B cell (primary cell): ENCODE data around the gene EFCAB8. TPM values are rescaled to one million over a fixed set of nuclear protein-coding genes. Genes with fewer than 3 reads are reported as not detected.

Experiments
- ATAC-seq: fragments of 200-7000 bp; cut with Tn5 transposase; one replicate; pipeline ENCODE4 v1.10.0; 2021; ENCODE audit warnings: low read depth, mild to moderate bottlenecking, moderate number of reproducible peaks, moderate library complexity
- CTCF ChIA-PET: fragments of 350-600 bp; sonication (Branson Sonifier 250); formaldehyde crosslinking; loops from one replicate; lab custom pipeline; 2021; ENCODE audit warnings: antibody characterized with exemption, inconsistent platforms; lab: Charles Lee
- POLR2A ChIA-PET: fragments of 350-600 bp; sonication (Branson Sonifier 250); formaldehyde crosslinking; loops from one replicate; lab custom pipeline; 2021; ENCODE audit warnings: antibody characterized with exemption; lab: Charles Lee
- DNase-seq: peaks from one replicate; pipeline ENCODE4 v3.0.0; 2013
- H2AFZ ChIP-seq: 2 replicates; pipeline ENCODE4 v1.6.1; 2012; ENCODE audit warnings: mild to moderate bottlenecking, low read depth, low read length; ENCODE audit not compliant: insufficient read depth, poor library complexity, severe bottlenecking
- H3K27ac ChIP-seq, 2 donors: 1 replicate in 1 of 2; 2 replicates in 1 of 2; pipeline ENCODE4 v1.5.1; 2012 to 2013; ENCODE audit warnings: low read length in 2 of 2, mild to moderate bottlenecking in 2 of 2, moderate library complexity in 1 of 2
- H3K27me3 ChIP-seq, 4 experiments: fragments of 200-600 bp in 1 of 4; sonication (generic) in 1 of 4; replicated peaks in 1 of 4; 1 replicate in 2 of 4; 2 replicates in 2 of 4; pipeline versions ENCODE4 v1.6.1 to v1.7.0; 2013 to 2016; ENCODE audit warnings: low read length in 3 of 4, mild to moderate bottlenecking in 2 of 4, mixed read lengths in 1 of 4, moderate library complexity in 1 of 4; ENCODE audit not compliant: insufficient read depth in 4 of 4, control insufficient read depth in 3 of 4; ENCODE audit errors: control extremely low read depth in 1 of 4
- H3K36me3 ChIP-seq, 2 experiments: replicated peaks in 1 of 2; 1 replicate in 1 of 2; 2 replicates in 1 of 2; pipeline versions ENCODE4 v1.6.1 to v1.7.1; 2013; ENCODE audit warnings: low read length in 1 of 2; ENCODE audit not compliant: insufficient read depth in 2 of 2, control insufficient read depth in 1 of 2; ENCODE audit errors: control extremely low read depth in 1 of 2, extremely low read depth in 1 of 2
- H3K4me1 ChIP-seq, 2 donors: fragments of 200-600 bp in 1 of 2; sonication (generic) in 1 of 2; 1 replicate in 1 of 2; 2 replicates in 1 of 2; pipeline versions ENCODE4 v1.5.1 to v1.6.1; 2013 to 2017; ENCODE audit warnings: low read length in 2 of 2; ENCODE audit not compliant: control insufficient read depth in 2 of 2, insufficient read depth in 2 of 2
- H3K4me2 ChIP-seq: replicated peaks from 2 replicates; pipeline ENCODE3; 2012; ENCODE audit warnings: mild to moderate bottlenecking, low read depth, low read length; ENCODE audit not compliant: poor library complexity, severe bottlenecking
- H3K4me3 ChIP-seq, 5 experiments: fragments of 200-600 bp in 1 of 5; sonication (generic) in 1 of 5; 1 replicate in 3 of 5; 2 replicates in 2 of 5; pipeline versions ENCODE4 v1.5.1 to v1.7.0; 2011 to 2016; ENCODE audit warnings: low read length in 4 of 5, mild to moderate bottlenecking in 4 of 5, low read depth in 2 of 5, control low read depth in 1 of 5, moderate library complexity in 1 of 5; ENCODE audit not compliant: insufficient read depth in 1 of 5; ENCODE audit errors: control extremely low read depth in 1 of 5, extremely low read depth in 1 of 5
- H3K79me2 ChIP-seq: fragments of 200-600 bp; sonication (generic); one replicate; pipeline ENCODE4 v1.6.0; 2016; ENCODE audit warnings: low read length; ENCODE audit not compliant: control insufficient read depth, insufficient read depth
- H3K9ac ChIP-seq: fragments of 200-600 bp; sonication (generic); 2 replicates; pipeline ENCODE4 v1.6.1; 2017; ENCODE audit warnings: mild to moderate bottlenecking, low read length, moderate library complexity
- H3K9me3 ChIP-seq, 3 donors: one replicate each; pipeline versions ENCODE4 v1.6.1 to v1.7.1; 2013; ENCODE audit warnings: low read length in 2 of 3; ENCODE audit not compliant: control insufficient read depth in 2 of 3, insufficient read depth in 1 of 3; ENCODE audit errors: control extremely low read depth in 1 of 3
- H4K20me1 ChIP-seq: 2 replicates; pipeline ENCODE4 v1.6.0; 2012; ENCODE audit warnings: mild to moderate bottlenecking, low read length; ENCODE audit not compliant: insufficient read depth, control insufficient read depth, poor library complexity, severe bottlenecking
- H3K27ac Mint-ChIP-seq: one replicate; pipeline ENCODE4 v1.8.0; 2021; ENCODE audit warnings: mixed read lengths
- H3K27me3 Mint-ChIP-seq: one replicate; pipeline ENCODE4 v1.8.0; 2021; ENCODE audit warnings: mixed read lengths
- H3K4me1 Mint-ChIP-seq: one replicate; pipeline ENCODE4 v1.8.0; 2021; ENCODE audit warnings: mixed read lengths
- H3K4me3 Mint-ChIP-seq: one replicate; pipeline ENCODE4 v1.8.0; 2021; ENCODE audit warnings: mixed read lengths
- H3K9me3 Mint-ChIP-seq: one replicate; pipeline ENCODE4 v1.8.0; 2022; ENCODE audit warnings: mixed read lengths; ENCODE audit not compliant: insufficient read depth
- CTCF ChIP-seq: fragments of 200-600 bp; IDR thresholded peaks from one replicate; pipeline ENCODE4 v1.8.0; 2022; ENCODE audit warnings: antibody characterized with exemption, mild to moderate bottlenecking
- EZH2 ChIP-seq: IDR thresholded peaks from 2 replicates; pipeline ENCODE4 v1.6.1; 2012; ENCODE audit warnings: borderline replicate concordance, low read depth, mild to moderate bottlenecking, moderate library complexity, low read length; ENCODE audit not compliant: insufficient read depth, poor library complexity, severe bottlenecking
- WGBS: methylation state at CpG from one replicate; pipeline ENCODE4 v1.1.5; 2013; ENCODE audit warnings: missing lambda C conversion rate; ENCODE audit not compliant: insufficient coverage; 5-methylcytosine and 5-hydroxymethylcytosine counted together
- intact Hi-C: fragments of 100-400 bp; cut with micrococcal nuclease; formaldehyde crosslinking; loops from one replicate; pipeline ENCODE4 v1.10.0; 2022
- polyA plus RNA-seq: library from polyadenylated mRNA; depleted of rRNA; stranded (reverse); fragments of >200 nt; gene quantifications from 2 replicates; pipeline ENCODE4 v1.2.3, GENCODE V29; 2012
- total RNA-seq, 2 donors: library from RNA; stranded (reverse); fragments of 120-200 nt in 1 of 2; gene quantifications; 1 replicate in 1 of 2; 2 replicates in 1 of 2; pipeline versions ENCODE4 v1.2.3 to v1.2.4, GENCODE V29; 2013 to 2022

The EFCAB8 gene
- total and polyA plus RNA-seq, 2 donors (not counting 1 experiment from before 2014, with no cell fraction given): 0.72 to 2.3 TPM

GRCh38 chr20:32872266-32872665 lies 13.5 kb downstream of the EFCAB8 start:
- H3K4me2 ChIP-seq: no peak overlapping the region
- H3K79me2 ChIP-seq: no peaks in the 10 kb centered on the region
- H4K20me1 ChIP-seq: no peaks in the 10 kb centered on the region
- ChIA-PET CTCF (interaction anchor here (1.0 kb wide), 1 partner anchor 9 kb away, joined by 3 read pairs; no protein-coding TSS in a partner anchor), POLR2A (no interaction called here)
- Mint-ChIP-seq H3K27me3 (no peaks in the 10 kb centered on the region), H3K9me3 (no peaks in the 10 kb centered on the region), H3K4me1 (no peaks in the 10 kb centered on the region), H3K4me3 (no peak overlapping the region), H3K27ac (no peak overlapping the region)
- no peak overlapping the region for H3K4me3 ChIP-seq
- H2AFZ ChIP-seq: no peak overlapping the region
- no peaks in the 10 kb centered on the region for H3K27me3 ChIP-seq
- H3K27ac ChIP-seq: no peak overlapping the region
- no peak overlapping the region for H3K9ac ChIP-seq
- no peak for TF ChIP-seq EZH2
- no peak for TF ChIP-seq CTCF
- H3K9me3 ChIP-seq: no peaks in the 10 kb centered on the region
- no peak for DNase-seq
- no peak for ATAC-seq
- H3K36me3 ChIP-seq: no peaks in the 10 kb centered on the region
- 67% methylated on average over 2 of the region's 6 CpGs for WGBS
- no peaks in the 10 kb centered on the region for H3K4me1 ChIP-seq
- intact Hi-C loops: no loop called here

- H3K27ac Mint-ChIP-seq: no peak overlapping the region
- no peaks in the 10 kb centered on the region for H3K4me1 ChIP-seq
- POLR2A ChIA-PET: no interaction called here
- no peaks in the 10 kb centered on the region for H3K4me1 Mint-ChIP-seq
- H3K27me3 ChIP-seq: no peaks in the 10 kb centered on the region
- intact Hi-C loops: no loop called here
- no peak overlapping the region for H3K4me3 Mint-ChIP-seq
- TF ChIP-seq CTCF (no peak), EZH2 (no peak)
- H3K9ac ChIP-seq: no peak overlapping the region
- H3K36me3 ChIP-seq: no peaks in the 10 kb centered on the region
- ATAC-seq: no peak
- CTCF ChIA-PET: no interaction called here
- H3K4me2 ChIP-seq: no peak overlapping the region
- no peak for DNase-seq
- H3K4me3 ChIP-seq: no peak overlapping the region
- no peaks in the 10 kb centered on the region for H3K27me3 Mint-ChIP-seq
- no peaks in the 10 kb centered on the region for H3K9me3 ChIP-seq
- no peak overlapping the region for H3K27ac ChIP-seq
- H2AFZ ChIP-seq: no peak overlapping the region
- H3K79me2 ChIP-seq: no peaks in the 10 kb centered on the region
- 93% methylated on average over 8 of the region's 9 CpGs for WGBS
- H3K9me3 Mint-ChIP-seq: no peaks in the 10 kb centered on the region
- H4K20me1 ChIP-seq: no peaks in the 10 kb centered on the region
Measured at GRCh38 chr20:32875673-32876072, 16.9 kb downstream of the EFCAB8 start.
